HPDE6-E6E7 (cell line): ENCODE data around the gene GNB3.

Source experiments
- DNase-seq: peaks from one replicate; pipeline ENCODE4 v3.0.0; 2011; ENCODE audit warnings: missing footprints; ENCODE audit errors: extremely low spot score

The GNB3 gene

GRCh38 chr12:6823182-6824084, 17.3 kb upstream of the GNB3 start:
- no peak for DNase-seq

- DNase-seq = no peak
Measured at GRCh38 chr12:6824085-6824775, 16.5 kb upstream of the GNB3 start.

- DNase-seq = peak; percentile 33
Measured at GRCh38 chr12:6824901-6825381, 15.8 kb upstream of the GNB3 start.

GRCh38 chr12:6825398-6826124, 15.2 kb upstream of the GNB3 start:
- DNase-seq = peak; percentile 77

- DNase-seq = no peak
Measured at GRCh38 chr12:6826125-6826733, 14.5 kb upstream of the GNB3 start.

- DNase-seq = no peak
Measured at GRCh38 chr12:6826734-6827436, 13.8 kb upstream of the GNB3 start.

GRCh38 chr12:6827437-6827911, 13.3 kb upstream of the GNB3 start:
- peak; percentile 79 for DNase-seq

GRCh38 chr12:6827982-6828780, 12.5 kb upstream of the GNB3 start, which contains the start of gene P3H3:
Gene P3H3 (plus strand): TSS chr12:6828407. CDS start chr12:6828441, 34 bp downstream.
- DNase-seq = peak; percentile 34

GRCh38 chr12:6828781-6829535, 11.8 kb upstream of the GNB3 start:
- peak; percentile 31 for DNase-seq

- DNase-seq = no peak
Measured at GRCh38 chr12:6829536-6830220, 11.0 kb upstream of the GNB3 start.

GRCh38 chr12:6830286-6830890, 10.3 kb upstream of the GNB3 start:
- no peak for DNase-seq

GRCh38 chr12:6830999-6831398, 9.7 kb upstream of the GNB3 start:
- DNase-seq = no peak

- no peak for DNase-seq
Measured at GRCh38 chr12:6831450-6831995, 9.2 kb upstream of the GNB3 start.

- no peak for DNase-seq
Measured at GRCh38 chr12:6832125-6832524, 8.6 kb upstream of the GNB3 start.

GRCh38 chr12:6833189-6833890, 7.4 kb upstream of the GNB3 start:
- DNase-seq = no peak

GRCh38 chr12:6834254-6834653, 6.5 kb upstream of the GNB3 start:
- DNase-seq = no peak

- no peak for DNase-seq
Measured at GRCh38 chr12:6834873-6835272, 5.9 kb upstream of the GNB3 start.
